H1 (cell line): ENCODE results near the gene GNAQ. TPM values are rescaled to one million over a fixed set of nuclear protein-coding genes. Genes with fewer than 3 reads are reported as not detected.

Experiments
- ASH2L ChIP-seq: fragments of 200-600, 300-600 bp; sonication (generic); IDR thresholded peaks from one replicate; pipeline ENCODE4 v1.7.1; 2017; ENCODE audit warnings: low read length
- CBX5 ChIP-seq: fragments of 300-800, 300-1000 bp; sonication (generic); IDR thresholded peaks from 2 replicates; pipeline ENCODE4 v1.7.1; 2016; ENCODE audit warnings: antibody characterized with exemption, low read length, low read depth
- KDM4A ChIP-seq: IDR thresholded peaks from one replicate; pipeline ENCODE4 v1.7.1; 2012; ENCODE audit warnings: low read depth, mild to moderate bottlenecking, moderate library complexity, low read length, inconsistent platforms; ENCODE audit not compliant: severe bottlenecking
- RBBP5 ChIP-seq: IDR thresholded peaks from 2 replicates; pipeline ENCODE4 v1.7.1; 2012; ENCODE audit warnings: low read depth, mild to moderate bottlenecking, inconsistent platforms, low read length, moderate library complexity, borderline replicate concordance
- RNF2 ChIP-seq: fragments of 200-900, 300-1000 bp; sonication (generic); IDR thresholded peaks from 2 replicates; pipeline ENCODE4 v1.7.1; 2016; ENCODE audit warnings: borderline replicate concordance, low read depth, mild to moderate bottlenecking, antibody characterized with exemption, low read length; ENCODE audit not compliant: poor library complexity, severe bottlenecking; ENCODE audit errors: missing control alignments
- TCF12 ChIP-seq: IDR thresholded peaks from 2 replicates; pipeline ENCODE4 v1.6.1; 2011; ENCODE audit warnings: low read depth, mild to moderate bottlenecking, low read length
- TEAD4 ChIP-seq: IDR thresholded peaks from 2 replicates; pipeline ENCODE4 v1.6.1; 2012; ENCODE audit warnings: low read depth, low read length, inconsistent platforms, mixed read lengths
- YY1 ChIP-seq: IDR thresholded peaks from 2 replicates; pipeline ENCODE4 v1.6.1; 2011; ENCODE audit warnings: low read depth, mild to moderate bottlenecking, low read length
- polyA plus RNA-seq, 7 experiments: library from polyadenylated mRNA; depleted of rRNA in 3 of 7; stranded (reverse) in 5 of 7; unstranded in 2 of 7; fragments of >200 nt in 5 of 7; fragments of 200-250 nt in 2 of 7; gene quantifications; 1 replicate in 5 of 7; 2 replicates in 1 of 7; 4 replicates in 1 of 7; pipeline versions ENCODE4 v1.2.1 to v1.2.3, GENCODE V29; 2011 to 2013; ENCODE audit warnings: missing spikeins in 2 of 7, mixed read lengths in 2 of 7
- total RNA-seq: library from RNA; stranded (reverse); fragmentation: NEBNext Ultra II Directional; extraction: Animal tissue kit (Norgen Biotek cat#: 25700); gene quantifications from 2 replicates; pipeline ENCODE4 v1.2.1, GENCODE V29; 2021
- TF ChIP-seq, protein P1 (sequence below): fragments of 300-600 bp; sonication (generic); IDR thresholded peaks from 2 replicates; pipeline ENCODE4 v1.7.1; 2012; ENCODE audit warnings: low read length, moderate library complexity, mild to moderate bottlenecking, inconsistent platforms; ENCODE audit not compliant: insufficient replicate concordance

Gene GNAQ
- total and polyA plus RNA-seq, 2 of the 8 experiments (the other 6 are each of a cell fraction or from before 2014, with no cell fraction given), result 22.8 to 63.8 TPM

DNA sequence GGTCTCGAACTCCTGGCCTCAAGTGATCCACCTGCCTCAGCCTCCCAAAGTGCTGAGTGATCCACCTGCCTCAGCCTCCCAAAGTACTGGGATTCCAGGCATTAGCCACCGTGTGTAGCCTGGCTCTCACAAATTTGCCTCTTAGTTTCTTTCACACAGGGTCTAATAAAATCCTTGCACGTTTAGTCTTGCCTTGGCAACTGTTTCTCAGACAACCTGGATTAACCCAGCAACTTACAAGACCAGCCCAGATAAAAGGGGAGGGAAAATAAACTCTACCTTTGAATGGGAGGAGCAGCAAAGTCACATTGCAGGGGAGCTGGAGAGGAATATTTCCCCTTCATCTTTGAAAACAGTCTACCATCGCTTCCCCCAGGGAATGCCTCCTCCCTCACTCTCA is 354.2 kb downstream of the GNAQ start (continued):
- TF ChIP-seq, protein P1, sequence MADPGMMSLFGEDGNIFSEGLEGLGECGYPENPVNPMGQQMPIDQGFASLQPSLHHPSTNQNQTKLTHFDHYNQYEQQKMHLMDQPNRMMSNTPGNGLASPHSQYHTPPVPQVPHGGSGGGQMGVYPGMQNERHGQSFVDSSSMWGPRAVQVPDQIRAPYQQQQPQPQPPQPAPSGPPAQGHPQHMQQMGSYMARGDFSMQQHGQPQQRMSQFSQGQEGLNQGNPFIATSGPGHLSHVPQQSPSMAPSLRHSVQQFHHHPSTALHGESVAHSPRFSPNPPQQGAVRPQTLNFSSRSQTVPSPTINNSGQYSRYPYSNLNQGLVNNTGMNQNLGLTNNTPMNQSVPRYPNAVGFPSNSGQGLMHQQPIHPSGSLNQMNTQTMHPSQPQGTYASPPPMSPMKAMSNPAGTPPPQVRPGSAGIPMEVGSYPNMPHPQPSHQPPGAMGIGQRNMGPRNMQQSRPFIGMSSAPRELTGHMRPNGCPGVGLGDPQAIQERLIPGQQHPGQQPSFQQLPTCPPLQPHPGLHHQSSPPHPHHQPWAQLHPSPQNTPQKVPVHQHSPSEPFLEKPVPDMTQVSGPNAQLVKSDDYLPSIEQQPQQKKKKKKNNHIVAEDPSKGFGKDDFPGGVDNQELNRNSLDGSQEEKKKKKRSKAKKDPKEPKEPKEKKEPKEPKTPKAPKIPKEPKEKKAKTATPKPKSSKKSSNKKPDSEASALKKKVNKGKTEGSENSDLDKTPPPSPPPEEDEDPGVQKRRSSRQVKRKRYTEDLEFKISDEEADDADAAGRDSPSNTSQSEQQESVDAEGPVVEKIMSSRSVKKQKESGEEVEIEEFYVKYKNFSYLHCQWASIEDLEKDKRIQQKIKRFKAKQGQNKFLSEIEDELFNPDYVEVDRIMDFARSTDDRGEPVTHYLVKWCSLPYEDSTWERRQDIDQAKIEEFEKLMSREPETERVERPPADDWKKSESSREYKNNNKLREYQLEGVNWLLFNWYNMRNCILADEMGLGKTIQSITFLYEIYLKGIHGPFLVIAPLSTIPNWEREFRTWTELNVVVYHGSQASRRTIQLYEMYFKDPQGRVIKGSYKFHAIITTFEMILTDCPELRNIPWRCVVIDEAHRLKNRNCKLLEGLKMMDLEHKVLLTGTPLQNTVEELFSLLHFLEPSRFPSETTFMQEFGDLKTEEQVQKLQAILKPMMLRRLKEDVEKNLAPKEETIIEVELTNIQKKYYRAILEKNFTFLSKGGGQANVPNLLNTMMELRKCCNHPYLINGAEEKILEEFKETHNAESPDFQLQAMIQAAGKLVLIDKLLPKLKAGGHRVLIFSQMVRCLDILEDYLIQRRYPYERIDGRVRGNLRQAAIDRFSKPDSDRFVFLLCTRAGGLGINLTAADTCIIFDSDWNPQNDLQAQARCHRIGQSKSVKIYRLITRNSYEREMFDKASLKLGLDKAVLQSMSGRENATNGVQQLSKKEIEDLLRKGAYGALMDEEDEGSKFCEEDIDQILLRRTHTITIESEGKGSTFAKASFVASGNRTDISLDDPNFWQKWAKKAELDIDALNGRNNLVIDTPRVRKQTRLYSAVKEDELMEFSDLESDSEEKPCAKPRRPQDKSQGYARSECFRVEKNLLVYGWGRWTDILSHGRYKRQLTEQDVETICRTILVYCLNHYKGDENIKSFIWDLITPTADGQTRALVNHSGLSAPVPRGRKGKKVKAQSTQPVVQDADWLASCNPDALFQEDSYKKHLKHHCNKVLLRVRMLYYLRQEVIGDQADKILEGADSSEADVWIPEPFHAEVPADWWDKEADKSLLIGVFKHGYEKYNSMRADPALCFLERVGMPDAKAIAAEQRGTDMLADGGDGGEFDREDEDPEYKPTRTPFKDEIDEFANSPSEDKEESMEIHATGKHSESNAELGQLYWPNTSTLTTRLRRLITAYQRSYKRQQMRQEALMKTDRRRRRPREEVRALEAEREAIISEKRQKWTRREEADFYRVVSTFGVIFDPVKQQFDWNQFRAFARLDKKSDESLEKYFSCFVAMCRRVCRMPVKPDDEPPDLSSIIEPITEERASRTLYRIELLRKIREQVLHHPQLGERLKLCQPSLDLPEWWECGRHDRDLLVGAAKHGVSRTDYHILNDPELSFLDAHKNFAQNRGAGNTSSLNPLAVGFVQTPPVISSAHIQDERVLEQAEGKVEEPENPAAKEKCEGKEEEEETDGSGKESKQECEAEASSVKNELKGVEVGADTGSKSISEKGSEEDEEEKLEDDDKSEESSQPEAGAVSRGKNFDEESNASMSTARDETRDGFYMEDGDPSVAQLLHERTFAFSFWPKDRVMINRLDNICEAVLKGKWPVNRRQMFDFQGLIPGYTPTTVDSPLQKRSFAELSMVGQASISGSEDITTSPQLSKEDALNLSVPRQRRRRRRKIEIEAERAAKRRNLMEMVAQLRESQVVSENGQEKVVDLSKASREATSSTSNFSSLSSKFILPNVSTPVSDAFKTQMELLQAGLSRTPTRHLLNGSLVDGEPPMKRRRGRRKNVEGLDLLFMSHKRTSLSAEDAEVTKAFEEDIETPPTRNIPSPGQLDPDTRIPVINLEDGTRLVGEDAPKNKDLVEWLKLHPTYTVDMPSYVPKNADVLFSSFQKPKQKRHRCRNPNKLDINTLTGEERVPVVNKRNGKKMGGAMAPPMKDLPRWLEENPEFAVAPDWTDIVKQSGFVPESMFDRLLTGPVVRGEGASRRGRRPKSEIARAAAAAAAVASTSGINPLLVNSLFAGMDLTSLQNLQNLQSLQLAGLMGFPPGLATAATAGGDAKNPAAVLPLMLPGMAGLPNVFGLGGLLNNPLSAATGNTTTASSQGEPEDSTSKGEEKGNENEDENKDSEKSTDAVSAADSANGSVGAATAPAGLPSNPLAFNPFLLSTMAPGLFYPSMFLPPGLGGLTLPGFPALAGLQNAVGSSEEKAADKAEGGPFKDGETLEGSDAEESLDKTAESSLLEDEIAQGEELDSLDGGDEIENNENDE, result no peak
- no peak for TF ChIP-seq KDM4A
- no peak for TF ChIP-seq RBBP5
- TF ChIP-seq TEAD4, result no peak
- no peak for TF ChIP-seq ASH2L
- TF ChIP-seq RNF2, result no peak
- TF ChIP-seq YY1, result no peak
- no peak for TF ChIP-seq CBX5
- no peak for TF ChIP-seq TCF12
